Endothelial cell of umbilical vein (primary cell): ENCODE measurements around the gene GIMAP7. TPM values are rescaled to one million over a fixed set of nuclear protein-coding genes. Genes with fewer than 3 reads are reported as not detected.

Experiments used
- BruUV-seq: library from RNA; stranded (reverse); fragments of 400-500 nt; replicated peaks from 2 replicates; lab custom pipeline; 2021; lab: Mats Ljungman, UMichigan
- CTCF ChIA-PET: fragments of 300-600, 350-600 bp; sonication (Branson Sonifier 250); formaldehyde crosslinking; loops from one replicate; lab custom pipeline; 2021; ENCODE audit warnings: antibody characterized with exemption, inconsistent platforms; lab: Charles Lee
- POLR2A ChIA-PET: fragments of 300-600, 350-600 bp; sonication (Branson Sonifier 250); formaldehyde crosslinking; loops from one replicate; lab custom pipeline; 2021; ENCODE audit warnings: antibody characterized with exemption, inconsistent platforms; lab: Charles Lee
- DNase-seq: peaks from one replicate; pipeline ENCODE4 v3.0.0-alpha.2; 2011; ENCODE audit warnings: low read depth, low spot score
- FAIRE-seq: peaks from 2 replicates; lab custom pipeline; 2011; peaks lifted over from hg19 to GRCh38; lab: Jason Lieb, UNC
- H2AFZ ChIP-seq: 2 replicates; pipeline ENCODE4 v1.6.0; 2012; ENCODE audit warnings: low read depth, low read length, control low read depth, inconsistent platforms
- H3K27ac ChIP-seq: 2 replicates; pipeline ENCODE4 v1.5.1; 2011; ENCODE audit warnings: low read depth, mild to moderate bottlenecking, control low read depth, low read length, moderate library complexity; ENCODE audit not compliant: insufficient read depth
- H3K27me3 ChIP-seq, 2 experiments: 2 replicates each; pipeline versions ENCODE4 v1.6.0 to v1.6.1; 2011; ENCODE audit warnings: low read length in 2 of 2, mixed read lengths in 1 of 2; ENCODE audit not compliant: control insufficient read depth in 2 of 2, insufficient read depth in 2 of 2
- H3K36me3 ChIP-seq, 2 experiments: 2 replicates in 1 of 2; 3 replicates in 1 of 2; pipeline ENCODE4 v1.5.1; 2011; ENCODE audit warnings: low read length in 2 of 2, mild to moderate bottlenecking in 1 of 2, moderate library complexity in 1 of 2; ENCODE audit not compliant: control insufficient read depth in 2 of 2, insufficient read depth in 2 of 2; ENCODE audit errors: extremely low read depth in 1 of 2
- H3K4me1 ChIP-seq: 3 replicates; pipeline ENCODE4 v1.5.1; 2011; ENCODE audit warnings: mild to moderate bottlenecking, low read length; ENCODE audit not compliant: control insufficient read depth, insufficient read depth; ENCODE audit errors: extremely low read depth
- H3K4me2 ChIP-seq: 2 replicates; pipeline ENCODE4 v1.6.1; 2011; ENCODE audit warnings: low read length, control low read depth, mixed read lengths; ENCODE audit not compliant: insufficient read depth
- H3K4me3 ChIP-seq, 3 experiments: fragments of 200-600 bp in 1 of 3; sonication (generic), shearing (Covaris generic) in 1 of 3; replicated peaks in 1 of 3; 2 replicates each; pipeline ENCODE4 v1.5.1; 2011 to 2016; ENCODE audit warnings: control low read depth in 3 of 3, low read length in 3 of 3, mild to moderate bottlenecking in 2 of 3, inconsistent platforms in 1 of 3, low read depth in 1 of 3, moderate library complexity in 1 of 3; ENCODE audit not compliant: insufficient read depth in 1 of 3
- H3K79me2 ChIP-seq: 2 replicates; pipeline ENCODE4 v1.6.0; 2012; ENCODE audit warnings: low read length, inconsistent platforms; ENCODE audit not compliant: control insufficient read depth, insufficient read depth
- H3K9ac ChIP-seq: replicated peaks from 2 replicates; pipeline ENCODE3; 2011; ENCODE audit warnings: low read length, control low read depth; ENCODE audit not compliant: insufficient read depth; ENCODE audit errors: extremely low read depth
- H3K9me1 ChIP-seq: replicated peaks from 3 replicates; pipeline ENCODE4 v1.6.0; 2011; ENCODE audit warnings: mild to moderate bottlenecking, low read length; ENCODE audit not compliant: control insufficient read depth, insufficient read depth; ENCODE audit errors: extremely low read depth
- H3K9me3 ChIP-seq: replicated peaks from 2 replicates; pipeline ENCODE4 v1.5.1; 2012; ENCODE audit warnings: low read length, inconsistent platforms; ENCODE audit not compliant: control insufficient read depth, insufficient read depth
- H4K20me1 ChIP-seq: replicated peaks from 2 replicates; pipeline ENCODE3; 2011; ENCODE audit warnings: mild to moderate bottlenecking, low read length; ENCODE audit not compliant: control insufficient read depth, insufficient read depth; ENCODE audit errors: extremely low read depth
- EZH2 ChIP-seq: IDR thresholded peaks from 2 replicates; pipeline ENCODE4 v1.6.1; 2012; ENCODE audit warnings: borderline replicate concordance, low read depth, mild to moderate bottlenecking, moderate library complexity, low read length, inconsistent platforms; ENCODE audit not compliant: severe bottlenecking
- FOS ChIP-seq: IDR thresholded peaks from 2 replicates; pipeline ENCODE4 v1.6.1; 2011; ENCODE audit warnings: mild to moderate bottlenecking, low read length, moderate library complexity, borderline replicate concordance; ENCODE audit not compliant: insufficient read depth
- GATA2 ChIP-seq: IDR thresholded peaks from 2 replicates; pipeline ENCODE4 v1.7.0; 2011; ENCODE audit warnings: low read depth, mild to moderate bottlenecking, moderate library complexity, mixed read lengths, low read length; ENCODE audit not compliant: insufficient read length, insufficient read depth
- JUN ChIP-seq: IDR thresholded peaks from 2 replicates; pipeline ENCODE4 v1.6.1; 2011; ENCODE audit warnings: borderline replicate concordance, low read depth; ENCODE audit not compliant: insufficient read length, insufficient read depth
- MYC ChIP-seq: IDR thresholded peaks from one replicate; pipeline ENCODE4 v1.6.1; 2011; ENCODE audit warnings: mild to moderate bottlenecking, low read depth, low read length
- POLR2A ChIP-seq: IDR thresholded peaks from 2 replicates; pipeline ENCODE4 v1.6.1; 2012; ENCODE audit warnings: low read depth, mild to moderate bottlenecking, control low read depth, low read length
- POLR2AphosphoS5 ChIP-seq: IDR thresholded peaks from 2 replicates; pipeline ENCODE4 v1.6.1; 2012; ENCODE audit warnings: low read depth, mild to moderate bottlenecking, control low read depth, low read length, moderate library complexity; ENCODE audit not compliant: insufficient read depth
- dilution Hi-C: fragments of 300-500 bp; cut with MboI; formaldehyde crosslinking; loops from one replicate; pipeline ENCODE4 v1.15.0; 2019; ENCODE audit warnings: low sequenced_read_pairs; ENCODE audit not compliant: extremely low pct_ligation_motif_present
- intact Hi-C: fragments of 100-400 bp; cut with micrococcal nuclease; formaldehyde crosslinking; loops from one replicate; pipeline ENCODE4 v1.10.0; 2022
- polyA plus RNA-seq, 4 experiments: library from polyadenylated mRNA; depleted of rRNA in 3 of 4; stranded (reverse) in 3 of 4; unstranded in 1 of 4; fragments of >200 nt; gene quantifications; 2 replicates each; pipeline versions ENCODE4 v1.2.1 to v1.2.3, GENCODE V29; 2011 to 2012; ENCODE audit warnings: missing spikeins in 1 of 4
- total RNA-seq: library from RNA; stranded (reverse); gene quantifications from 2 replicates; pipeline ENCODE4 v1.2.3, GENCODE V29; 2021
- TF ChIP-seq, protein P1 (sequence below), 2 donors: IDR thresholded peaks; 1 replicate in 1 of 2; 2 replicates in 1 of 2; pipeline ENCODE4 v1.5.1; 2011; ENCODE audit warnings: low read length in 2 of 2, mild to moderate bottlenecking in 2 of 2, moderate library complexity in 2 of 2, control low read depth in 1 of 2, inconsistent platforms in 1 of 2, low read depth in 1 of 2; ENCODE audit not compliant: insufficient read depth in 1 of 2; ENCODE audit errors: extremely low read depth in 1 of 2
- TF ChIP-seq, protein P2 (sequence below): IDR thresholded peaks from 2 replicates; pipeline ENCODE4 v1.6.1; 2011; ENCODE audit not compliant: insufficient read depth, insufficient read length

Gene GIMAP7
- total and polyA plus RNA-seq, 2 donors (not counting 3 experiments of a cell fraction or from before 2014, with no cell fraction given) = 42.4 to 43.4 TPM

DNA sequence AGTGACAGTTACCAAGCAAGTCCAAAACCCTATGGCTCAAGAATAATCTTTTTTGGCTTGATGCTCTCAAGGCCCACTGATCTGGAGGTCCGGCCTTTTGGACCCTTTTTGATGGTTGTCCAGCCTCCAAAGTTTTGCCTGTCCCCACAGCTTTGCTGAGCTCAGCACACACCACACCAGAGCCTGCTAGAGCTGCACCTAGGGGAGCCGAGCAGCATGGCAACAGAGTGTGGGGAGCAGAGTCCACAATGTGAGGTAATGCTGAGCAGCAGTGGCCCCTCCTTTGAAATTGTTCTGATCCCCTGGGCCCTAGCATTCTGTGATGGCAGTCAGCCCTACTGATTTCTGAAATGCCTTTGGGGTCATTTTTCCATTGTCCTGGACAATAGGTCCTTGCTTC, 9.3 kb downstream of the GIMAP7 start:
- CTCF ChIA-PET = no interaction called here
- no peak overlapping the region for H3K4me2 ChIP-seq
- H3K4me1 ChIP-seq = no peaks in the 10 kb centered on the region
- no peaks in the 10 kb centered on the region for H4K20me1 ChIP-seq
- H3K9me1 ChIP-seq = no peaks in the 10 kb centered on the region
- dilution Hi-C loops (no loop called here), intact Hi-C loops (no loop called here)
- no peaks in the 10 kb centered on the region for H3K27me3 ChIP-seq
- no peak overlapping the region for H3K27ac ChIP-seq
- no peaks in the 10 kb centered on the region for H3K9me3 ChIP-seq
- DNase-seq (no peak), FAIRE-seq (no peak)
- H2AFZ ChIP-seq = no peak overlapping the region
- H3K9ac ChIP-seq = no peak overlapping the region
- TF ChIP-seq MYC (no peak), FOS (no peak), POLR2AphosphoS5 (no peak), EZH2 (no peak), GATA2 (no peak), POLR2A (no peak), JUN (no peak)
- TF ChIP-seq, protein P1, sequence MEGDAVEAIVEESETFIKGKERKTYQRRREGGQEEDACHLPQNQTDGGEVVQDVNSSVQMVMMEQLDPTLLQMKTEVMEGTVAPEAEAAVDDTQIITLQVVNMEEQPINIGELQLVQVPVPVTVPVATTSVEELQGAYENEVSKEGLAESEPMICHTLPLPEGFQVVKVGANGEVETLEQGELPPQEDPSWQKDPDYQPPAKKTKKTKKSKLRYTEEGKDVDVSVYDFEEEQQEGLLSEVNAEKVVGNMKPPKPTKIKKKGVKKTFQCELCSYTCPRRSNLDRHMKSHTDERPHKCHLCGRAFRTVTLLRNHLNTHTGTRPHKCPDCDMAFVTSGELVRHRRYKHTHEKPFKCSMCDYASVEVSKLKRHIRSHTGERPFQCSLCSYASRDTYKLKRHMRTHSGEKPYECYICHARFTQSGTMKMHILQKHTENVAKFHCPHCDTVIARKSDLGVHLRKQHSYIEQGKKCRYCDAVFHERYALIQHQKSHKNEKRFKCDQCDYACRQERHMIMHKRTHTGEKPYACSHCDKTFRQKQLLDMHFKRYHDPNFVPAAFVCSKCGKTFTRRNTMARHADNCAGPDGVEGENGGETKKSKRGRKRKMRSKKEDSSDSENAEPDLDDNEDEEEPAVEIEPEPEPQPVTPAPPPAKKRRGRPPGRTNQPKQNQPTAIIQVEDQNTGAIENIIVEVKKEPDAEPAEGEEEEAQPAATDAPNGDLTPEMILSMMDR (IDR thresholded peaks at IDR 0.05; ENCODE audit: extremely low read depth in 1 of 2, insufficient read depth in 1 of 2, low read depth in 1 of 2, low read length in 2 of 2) = no peak
- TF ChIP-seq, protein P2, sequence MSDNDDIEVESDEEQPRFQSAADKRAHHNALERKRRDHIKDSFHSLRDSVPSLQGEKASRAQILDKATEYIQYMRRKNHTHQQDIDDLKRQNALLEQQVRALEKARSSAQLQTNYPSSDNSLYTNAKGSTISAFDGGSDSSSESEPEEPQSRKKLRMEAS = no peak
- H3K36me3 ChIP-seq = peaks cover 6 to 12% of the 10 kb centered on the region in 2 experiments
- POLR2A ChIA-PET = no interaction called here
- H3K4me3 ChIP-seq = no peak overlapping the region
- H3K79me2 ChIP-seq = peaks cover 9% of the 10 kb centered on the region
- BruUV-seq = no TSS peak
